Liver (tissue), 3 donors: Measurements from ENCODE around the gene CRYBG1.

ENCODE experiments used
- CTCF ChIP-seq: fragments of 150-350 bp; IDR thresholded peaks from 2 replicates; pipeline ENCODE4 v1.5.1; 2017; ENCODE audit warnings: improper control_type of control experiment, low read depth, low read length; ENCODE audit not compliant: missing input control
- HNF4A ChIP-seq, 2 donors: conservative IDR thresholded peaks; 2 replicates each; pipeline ENCODE4 v1.6.1; 2016; ENCODE audit warnings: antibody characterized with exemption in 2 of 2, mild to moderate bottlenecking in 2 of 2
- donor health status: healthy.
- donor health status: healthy.

GRCh38 chr6:106537662-106538061 lies 177.1 kb downstream of the CRYBG1 start:
- TF ChIP-seq CTCF (no peak), HNF4A (conservative IDR thresholded peaks at IDR 0.05) (no peak)
